ENCODE results near the gene SUPT3H. TPM values are rescaled to one million over a fixed set of nuclear protein-coding genes. Genes with fewer than 3 reads are reported as not detected.
"Not testable (repeated sequence)": the region's sequence is repeated elsewhere in the genome, so short reads cannot be mapped to it uniquely, and the experiment has no call there.

Gene SUPT3H
- total and polyA plus RNA-seq, 9 donors = 10.3 to 23.1 (median 16.2) TPM

GRCh38 chr6:45299096-45299581, 78.6 kb downstream of the SUPT3H start:
- Histone ChIP-seq H3K36me3 (no peaks in the 10 kb centered on the region), H3K9me3 (no peaks in the 10 kb centered on the region), H3K4me3 (no peak overlapping the region), H3K4me1 (ENCODE audit: insufficient read depth) (no peaks in the 10 kb centered on the region), H3K27ac (no peak overlapping the region), H3K27me3 (no peaks in the 10 kb centered on the region)
- no peak for DNase-seq
- TF ChIP-seq EP300 (IDR thresholded peaks at IDR 0.05) = no peak
- no peak for TF ChIP-seq CTCF (IDR thresholded peaks at IDR 0.05)
- TF ChIP-seq POLR2A (IDR thresholded peaks at IDR 0.05) = no peak
- intact Hi-C loops (cut with DNase I) = no loop called here
- 96% methylated on average over 3 of the region's 3 CpGs for WGBS, 3 donors

GRCh38 chr6:45297320-45297719, 80.4 kb downstream of the SUPT3H start:
- Histone ChIP-seq H3K4me1 (ENCODE audit: insufficient read depth) (no peaks in the 10 kb centered on the region), H3K36me3 (no peaks in the 10 kb centered on the region), H3K27ac (no peak overlapping the region), H3K4me3 (no peak overlapping the region), H3K27me3 (no peaks in the 10 kb centered on the region), H3K9me3 (no peaks in the 10 kb centered on the region)
- no peak for DNase-seq
- TF ChIP-seq CTCF (IDR thresholded peaks at IDR 0.05) (no peak), EP300 (IDR thresholded peaks at IDR 0.05) (no peak), POLR2A (IDR thresholded peaks at IDR 0.05) (no peak)
- intact Hi-C loops (cut with DNase I) = no loop called here

- H3K36me3 ChIP-seq; H3K27me3 ChIP-seq; H3K27ac ChIP-seq; DNase-seq; H3K4me3 ChIP-seq; H3K4me1 ChIP-seq (ENCODE audit: insufficient read depth); intact Hi-C loops (cut with DNase I); H3K9me3 ChIP-seq: not testable (repeated sequence)
- 62 to 69% (median 67%) methylated on average over 1 of the region's 1 CpG for WGBS, 3 donors
These were observed 83.6 kb downstream of the SUPT3H start for GRCh38 chr6:45294065-45294701.

- intact Hi-C loops (cut with DNase I) = no loop called here
- WGBS, 3 donors = 92 to 96% (median 94%) methylated on average over 3 of the region's 3 CpGs
- TF ChIP-seq CTCF (IDR thresholded peaks at IDR 0.05) = no peak
- TF ChIP-seq POLR2A (IDR thresholded peaks at IDR 0.05) = no peak
- no peak for TF ChIP-seq EP300 (IDR thresholded peaks at IDR 0.05)
These were observed 84.4 kb downstream of the SUPT3H start for GRCh38 chr6:45293306-45293705.

GRCh38 chr6:45289751-45290514, 87.8 kb downstream of the SUPT3H start:
- no peak for TF ChIP-seq EP300 (IDR thresholded peaks at IDR 0.05)
- no peak for TF ChIP-seq CTCF (IDR thresholded peaks at IDR 0.05)
- TF ChIP-seq POLR2A (IDR thresholded peaks at IDR 0.05) = no peak
- H3K27me3 ChIP-seq = no peaks in the 10 kb centered on the region
- WGBS, 3 donors = 95 to 96% (median 95%) methylated on average over 5 of the region's 5 CpGs

More at GRCh38 chr6:45293306-45293705, 84.4 kb downstream of the SUPT3H start:
- Histone ChIP-seq H3K27me3 (no peaks in the 10 kb centered on the region), H3K9me3 (no peaks in the 10 kb centered on the region), H3K4me3 (no peak overlapping the region), H3K4me1 (ENCODE audit: insufficient read depth) (no peaks in the 10 kb centered on the region), H3K27ac (no peak overlapping the region), H3K36me3 (no peaks in the 10 kb centered on the region)
- DNase-seq = no peak

GRCh38 chr6:45286707-45287106, 91.0 kb downstream of the SUPT3H start:
- H3K27ac ChIP-seq; H3K27me3 ChIP-seq; H3K9me3 ChIP-seq; intact Hi-C loops (cut with DNase I); H3K4me1 ChIP-seq (ENCODE audit: insufficient read depth); H3K36me3 ChIP-seq; H3K4me3 ChIP-seq; DNase-seq: not testable (repeated sequence)
- 95 to 99% (median 97%) methylated on average over 3 of the region's 3 CpGs for WGBS, 3 donors

More at GRCh38 chr6:45289751-45290514, 87.8 kb downstream of the SUPT3H start:
- no peaks in the 10 kb centered on the region for H3K9me3 ChIP-seq
- intact Hi-C loops (cut with DNase I) = no loop called here
- H3K4me1 ChIP-seq (ENCODE audit: insufficient read depth) = no peaks in the 10 kb centered on the region
- no peak for DNase-seq
- H3K36me3 ChIP-seq = no peaks in the 10 kb centered on the region
- H3K27ac ChIP-seq = no peak overlapping the region
- no peak overlapping the region for H3K4me3 ChIP-seq

Measured in ovary (tissue), 9 donors.